ENCODE data around the gene CXCL8. TPM values are rescaled to one million over a fixed set of nuclear protein-coding genes. Genes with fewer than 3 reads are reported as not detected.

CXCL8 gene
- polyA plus RNA-seq, 3 donors = 275 to 604 (median 328) TPM

GRCh38 chr4:73721909-73722308 lies 18.5 kb upstream of the CXCL8 start:
- H4K20me1 ChIP-seq (ENCODE audit: insufficient read depth, low read length) = no peaks in the 10 kb centered on the region
- peak overlapping the region in 5 of 7 donors; percentile 4 to 81 (median 59) for H3K27ac Mint-ChIP-seq
- no peak overlapping the region for H3K9ac ChIP-seq (ENCODE audit: insufficient read depth, low read length, poor library complexity, severe bottlenecking)
- no peak for TF ChIP-seq CTCF (IDR thresholded peaks at IDR 0.05)
- H3K36me3 ChIP-seq (replicated peaks in 1 of 2; ENCODE audit: control insufficient read depth in 1 of 2, insufficient read depth in 2 of 2, low read length in 2 of 2) = no peaks in the 10 kb centered on the region
- peak overlapping the region; percentile 14 for H3K4me2 ChIP-seq (replicated peaks; ENCODE audit: extremely low read depth, low read length, poor library complexity, severe bottlenecking)
- H3K36me3 Mint-ChIP-seq = no peaks in the 10 kb centered on the region
- intact Hi-C loops (cut with micrococcal nuclease) = loop anchor here in 1 of 2 donors (10.0 kb wide), 1 partner anchor 57 kb away; no protein-coding TSS in a partner anchor
- H3K27me3 ChIP-seq (ENCODE audit: control insufficient read depth in 2 of 2, insufficient read depth in 2 of 2, low read length in 2 of 2) = no peaks in the 10 kb centered on the region
- peaks cover 40 to 47% of the 10 kb centered on the region in 2 donors for H3K4me1 ChIP-seq (ENCODE audit: control insufficient read depth in 1 of 2, insufficient read depth in 2 of 2, low read length in 2 of 2)
- peaks cover 0 to 2% (median 0%) of the 10 kb centered on the region in 7 donors for H3K9me3 Mint-ChIP-seq
- H2AFZ ChIP-seq (ENCODE audit: insufficient read depth, low read depth, low read length, poor library complexity, severe bottlenecking) = no peak overlapping the region
- DNase-seq = peak in 1 of 3 donors; percentile 65
- WGBS (ENCODE audit: insufficient coverage) = no CpG with 5 or more reads among the region's 1 CpG
- no peaks in the 10 kb centered on the region for H3K9me3 ChIP-seq (replicated peaks in 1 of 2; ENCODE audit: control insufficient read depth in 1 of 2, insufficient read depth in 1 of 2, low read length in 2 of 2)
- no peak overlapping the region for H3K4me3 ChIP-seq (replicated peaks in 1 of 3; ENCODE audit: low read depth in 2 of 3, low read length in 3 of 3)
- peaks cover 44% of the 10 kb centered on the region for H3K4me1 Mint-ChIP-seq
- no peaks in the 10 kb centered on the region for H3K79me2 ChIP-seq (ENCODE audit: insufficient read depth, low read length)
- H3K27ac ChIP-seq (ENCODE audit: low read depth in 1 of 2, low read length in 2 of 2) = peak overlapping the region in 1 of 2 donors; percentile 61
- H3K4me3 Mint-ChIP-seq = no peak overlapping the region
- H3K27me3 Mint-ChIP-seq (ENCODE audit: low read depth in 3 of 3) = peaks cover 0 to 2% (median 0%) of the 10 kb centered on the region in 3 donors

GRCh38 chr4:73723023-73723422 lies 17.3 kb upstream of the CXCL8 start:
- Mint-ChIP-seq H3K9me3 (peaks cover 0 to 2% (median 0%) of the 10 kb centered on the region in 7 donors), H3K4me1 (peaks cover 47% of the 10 kb centered on the region), H3K27ac (no peak overlapping the region), H3K36me3 (no peaks in the 10 kb centered on the region), H3K27me3 (ENCODE audit: low read depth in 3 of 3) (peaks cover 0 to 2% (median 0%) of the 10 kb centered on the region in 3 donors), H3K4me3 (no peak overlapping the region)
- H3K4me2 ChIP-seq (replicated peaks; ENCODE audit: extremely low read depth, low read length, poor library complexity, severe bottlenecking) = no peak overlapping the region
- intact Hi-C loops (cut with micrococcal nuclease) = loop anchor here in 1 of 2 donors (10.0 kb wide), 1 partner anchor 58 kb away; no protein-coding TSS in a partner anchor
- H2AFZ ChIP-seq (ENCODE audit: insufficient read depth, low read depth, low read length, poor library complexity, severe bottlenecking) = no peak overlapping the region
- H3K9me3 ChIP-seq (replicated peaks in 1 of 2; ENCODE audit: control insufficient read depth in 1 of 2, insufficient read depth in 1 of 2, low read length in 2 of 2) = no peaks in the 10 kb centered on the region
- H3K27me3 ChIP-seq (ENCODE audit: control insufficient read depth in 2 of 2, insufficient read depth in 2 of 2, low read length in 2 of 2) = no peaks in the 10 kb centered on the region
- no peak for DNase-seq
- WGBS (ENCODE audit: insufficient coverage) = no CpG with 5 or more reads among the region's 4 CpGs
- no peak overlapping the region for H3K4me3 ChIP-seq (replicated peaks in 1 of 3; ENCODE audit: low read depth in 2 of 3, low read length in 3 of 3)
- H3K36me3 ChIP-seq (replicated peaks in 1 of 2; ENCODE audit: control insufficient read depth in 1 of 2, insufficient read depth in 2 of 2, low read length in 2 of 2) = no peaks in the 10 kb centered on the region
- H3K79me2 ChIP-seq (ENCODE audit: insufficient read depth, low read length) = no peaks in the 10 kb centered on the region
- no peak overlapping the region for H3K27ac ChIP-seq (ENCODE audit: low read depth in 1 of 2, low read length in 2 of 2)
- no peak for TF ChIP-seq CTCF (IDR thresholded peaks at IDR 0.05)
- no peaks in the 10 kb centered on the region for H4K20me1 ChIP-seq (ENCODE audit: insufficient read depth, low read length)
- peaks cover 36 to 41% of the 10 kb centered on the region in 2 donors for H3K4me1 ChIP-seq (ENCODE audit: control insufficient read depth in 1 of 2, insufficient read depth in 2 of 2, low read length in 2 of 2)
- no peak overlapping the region for H3K9ac ChIP-seq (ENCODE audit: insufficient read depth, low read length, poor library complexity, severe bottlenecking)

All from CD14-positive monocyte (primary cell).